Adrenal gland (tissue), 12 donors: Measurements from ENCODE around the gene UNC5A. TPM values are rescaled to one million over a fixed set of nuclear protein-coding genes. Genes with fewer than 3 reads are reported as not detected.

Experiments used
- DNase-seq, 7 donors: peaks; one replicate each; pipeline ENCODE4 v3.0.0-alpha.2; 2019 to 2020
- H3K27ac ChIP-seq, 5 donors: fragments of 200-600 bp; sonication (generic) in 4 of 5; 1 replicate in 3 of 5; 2 replicates in 2 of 5; pipeline versions ENCODE4 v1.5.1 to v1.8.0; 2016 to 2020; ENCODE audit warnings: mild to moderate bottlenecking in 1 of 5
- H3K27me3 ChIP-seq: fragments of 200-600 bp; 2 replicates; pipeline ENCODE4 v1.8.0; 2021
- H3K36me3 ChIP-seq, 2 donors: fragments of 200-600 bp; replicated peaks in 1 of 2; 1 replicate in 1 of 2; 2 replicates in 1 of 2; pipeline versions ENCODE4 v1.5.1 to v1.8.0; 2018 to 2022
- H3K4me1 ChIP-seq, 2 donors: fragments of 200-600 bp; replicated peaks in 1 of 2; 1 replicate in 1 of 2; 2 replicates in 1 of 2; pipeline versions ENCODE4 v1.5.1 to v1.8.0; 2018 to 2021
- H3K4me3 ChIP-seq, 4 donors: fragments of 200-600 bp; sonication (generic) in 3 of 4; one replicate each; pipeline ENCODE4 v1.5.1; 2016 to 2018
- H3K9me3 ChIP-seq, 3 donors: fragments of 200-600 bp; sonication (generic) in 1 of 3; replicated peaks in 1 of 3; 1 replicate in 2 of 3; 2 replicates in 1 of 3; pipeline versions ENCODE4 v1.5.1 to v1.8.0; 2016 to 2021
- POLR2A ChIP-seq, 2 donors: fragments of 450-650 bp; IDR thresholded peaks; one replicate each; pipeline ENCODE4 v1.6.1; 2017; ENCODE audit warnings: antibody characterized with exemption in 2 of 2, mild to moderate bottlenecking in 2 of 2, moderate library complexity in 1 of 2
- WGBS, 4 donors: extraction: QIAGEN DNeasy Blood & Tissue Kit in 2 of 4; methylation state at CpG; one replicate each; pipeline versions ENCODE4 v1.1.5 to v1.1.7; 2013 to 2017; 5-methylcytosine and 5-hydroxymethylcytosine counted together
- intact Hi-C, 2 donors: fragments of 100-400 bp; cut with DNase I; formaldehyde crosslinking; loops; one replicate each; pipeline versions ENCODE4 v1.14.1 to v1.15.0; 2022 to 2023
- polyA plus RNA-seq, 3 donors: library from polyadenylated mRNA; stranded (reverse); fragments of 200-250 nt in 2 of 3; fragments of 350-450 nt in 1 of 3; fragmentation: Illumina TruSeq in 1 of 3; extraction: RNeasy Lipid Tissue Mini Kit (QIAGEN cat#74804) in 1 of 3; gene quantifications; one replicate each; pipeline ENCODE4 v1.2.3, GENCODE V29; 2013 to 2014
- total RNA-seq, 9 donors: library from RNA; depleted of rRNA in 4 of 9; stranded (reverse); fragments of >200 nt in 4 of 9; fragments of 120-200 nt in 1 of 9; fragmentation: NEBNext Ultra II Directional in 1 of 9; extraction: Animal tissue kit (Norgen Biotek cat#: 25700) in 1 of 9; gene quantifications; one replicate each; pipeline versions ENCODE4 v1.1.0 to v1.2.4, GENCODE V29; 2013 to 2023
- TF ChIP-seq, protein P1 (sequence below), 6 experiments: fragments of 450-650 bp in 4 of 6; fragments of 200-600 bp in 2 of 6; sonication (generic) in 1 of 6; IDR thresholded peaks; 1 replicate in 5 of 6; 2 replicates in 1 of 6; pipeline versions ENCODE4 v1.5.1 to v1.8.0; 2016 to 2021; ENCODE audit warnings: antibody characterized with exemption in 6 of 6, mild to moderate bottlenecking in 2 of 6, moderate library complexity in 1 of 6
- donor health status: healthy with polysubstance abuse.
- donor health status: Bipolar disorder and iron deficiency.
- donor health status: DM: yes; HTN: yes; CAD: no.
- donor health status: DM: no; HTN: no; CAD: no.
- donor health status: DM: no; HTN: no; CAD: no.
- donor health status: DM: yes; HTN: yes; CAD: no.

The UNC5A gene
- total and polyA plus RNA-seq, 12 donors: 0.06 to 19.7 (median 3.5) TPM; not detected in 2

- DNase-seq: no peak
- WGBS, 4 donors: 58 to 76% (median 71%) methylated on average over 3 to 7 of the region's 7 CpGs
- Histone ChIP-seq H3K27me3 (peaks cover 12% of the 10 kb centered on the region), H3K9me3 (no peaks in the 10 kb centered on the region), H3K4me1 (no peaks in the 10 kb centered on the region), H3K36me3 (no peaks in the 10 kb centered on the region), H3K4me3 (no peak overlapping the region), H3K27ac (no peak overlapping the region)
- intact Hi-C loops: no loop called here
- TF ChIP-seq, protein P1, sequence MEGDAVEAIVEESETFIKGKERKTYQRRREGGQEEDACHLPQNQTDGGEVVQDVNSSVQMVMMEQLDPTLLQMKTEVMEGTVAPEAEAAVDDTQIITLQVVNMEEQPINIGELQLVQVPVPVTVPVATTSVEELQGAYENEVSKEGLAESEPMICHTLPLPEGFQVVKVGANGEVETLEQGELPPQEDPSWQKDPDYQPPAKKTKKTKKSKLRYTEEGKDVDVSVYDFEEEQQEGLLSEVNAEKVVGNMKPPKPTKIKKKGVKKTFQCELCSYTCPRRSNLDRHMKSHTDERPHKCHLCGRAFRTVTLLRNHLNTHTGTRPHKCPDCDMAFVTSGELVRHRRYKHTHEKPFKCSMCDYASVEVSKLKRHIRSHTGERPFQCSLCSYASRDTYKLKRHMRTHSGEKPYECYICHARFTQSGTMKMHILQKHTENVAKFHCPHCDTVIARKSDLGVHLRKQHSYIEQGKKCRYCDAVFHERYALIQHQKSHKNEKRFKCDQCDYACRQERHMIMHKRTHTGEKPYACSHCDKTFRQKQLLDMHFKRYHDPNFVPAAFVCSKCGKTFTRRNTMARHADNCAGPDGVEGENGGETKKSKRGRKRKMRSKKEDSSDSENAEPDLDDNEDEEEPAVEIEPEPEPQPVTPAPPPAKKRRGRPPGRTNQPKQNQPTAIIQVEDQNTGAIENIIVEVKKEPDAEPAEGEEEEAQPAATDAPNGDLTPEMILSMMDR (IDR thresholded peaks at IDR 0.05): no peak
- TF ChIP-seq POLR2A (IDR thresholded peaks at IDR 0.05): no peak
These were observed 39.4 kb downstream of the UNC5A start for GRCh38 chr5:176849611-176850227.

DNA sequence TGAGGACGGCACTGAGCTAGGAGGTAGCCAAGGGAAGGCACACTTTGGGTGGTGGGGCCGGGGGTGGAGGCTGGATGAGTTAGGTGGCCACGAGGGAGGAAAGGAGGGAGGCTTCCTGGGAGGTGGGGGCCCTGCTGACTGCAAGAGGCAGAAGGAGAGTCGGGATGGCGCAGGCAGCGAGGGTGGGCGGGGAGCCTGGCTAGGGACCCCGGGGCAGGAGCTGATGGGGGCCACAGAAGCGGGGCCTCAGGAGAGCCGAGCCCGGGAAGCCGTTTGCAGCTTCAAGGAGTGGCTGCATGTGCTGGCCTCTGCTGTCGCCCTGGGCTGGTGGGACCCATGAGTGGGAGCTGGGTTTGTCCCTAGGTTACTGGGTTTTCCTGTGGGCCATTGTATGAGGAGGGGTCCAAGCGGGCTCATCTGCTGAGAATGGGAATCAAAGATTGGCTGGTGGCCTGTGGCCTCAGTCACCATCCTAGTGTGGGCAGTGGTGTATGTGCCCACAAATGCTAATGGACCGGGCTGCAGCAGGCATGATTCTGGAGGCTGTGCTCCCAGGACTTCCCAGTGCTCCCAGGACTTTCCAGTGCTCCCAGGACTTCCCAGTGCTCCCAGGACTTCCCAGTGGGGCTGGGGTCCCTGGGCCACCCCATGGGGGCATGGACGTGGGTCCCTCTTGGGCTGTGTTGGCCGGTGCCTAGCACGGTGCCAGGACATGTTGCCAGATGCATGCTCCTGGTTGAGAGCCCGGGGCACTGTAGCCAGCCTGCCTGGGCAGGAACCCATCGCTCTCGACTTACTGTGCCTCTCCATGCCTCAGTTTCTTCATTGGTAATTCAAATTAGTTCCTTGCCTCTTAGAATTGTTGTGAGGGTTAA is 40.2 kb downstream of the UNC5A start:
- TF ChIP-seq, protein P1 (IDR thresholded peaks at IDR 0.05): no peak
- TF ChIP-seq POLR2A (IDR thresholded peaks at IDR 0.05): no peak
- peaks cover 12% of the 10 kb centered on the region for H3K27me3 ChIP-seq
- H3K27ac ChIP-seq: no peak overlapping the region
- intact Hi-C loops: no loop called here
- no peak overlapping the region for H3K4me3 ChIP-seq
- no peak for DNase-seq
- WGBS, 4 donors: 79 to 87% (median 83%) methylated on average over 16 to 21 of the region's 21 CpGs
- H3K36me3 ChIP-seq: no peaks in the 10 kb centered on the region
- H3K9me3 ChIP-seq: no peaks in the 10 kb centered on the region
- no peaks in the 10 kb centered on the region for H3K4me1 ChIP-seq

GRCh38 chr5:176851380-176851779 is 41.0 kb downstream of the UNC5A start:
- Histone ChIP-seq H3K4me3 (no peak overlapping the region), H3K27me3 (peaks cover 12% of the 10 kb centered on the region), H3K4me1 (no peaks in the 10 kb centered on the region), H3K36me3 (no peaks in the 10 kb centered on the region), H3K9me3 (no peaks in the 10 kb centered on the region), H3K27ac (no peak overlapping the region)
- intact Hi-C loops: no loop called here
- TF ChIP-seq POLR2A (IDR thresholded peaks at IDR 0.05): no peak
- TF ChIP-seq, protein P1 (IDR thresholded peaks at IDR 0.05): no peak
- no peak for DNase-seq
- WGBS, 4 donors: 74 to 93% (median 79%) methylated on average over 3 to 12 of the region's 12 CpGs

DNA sequence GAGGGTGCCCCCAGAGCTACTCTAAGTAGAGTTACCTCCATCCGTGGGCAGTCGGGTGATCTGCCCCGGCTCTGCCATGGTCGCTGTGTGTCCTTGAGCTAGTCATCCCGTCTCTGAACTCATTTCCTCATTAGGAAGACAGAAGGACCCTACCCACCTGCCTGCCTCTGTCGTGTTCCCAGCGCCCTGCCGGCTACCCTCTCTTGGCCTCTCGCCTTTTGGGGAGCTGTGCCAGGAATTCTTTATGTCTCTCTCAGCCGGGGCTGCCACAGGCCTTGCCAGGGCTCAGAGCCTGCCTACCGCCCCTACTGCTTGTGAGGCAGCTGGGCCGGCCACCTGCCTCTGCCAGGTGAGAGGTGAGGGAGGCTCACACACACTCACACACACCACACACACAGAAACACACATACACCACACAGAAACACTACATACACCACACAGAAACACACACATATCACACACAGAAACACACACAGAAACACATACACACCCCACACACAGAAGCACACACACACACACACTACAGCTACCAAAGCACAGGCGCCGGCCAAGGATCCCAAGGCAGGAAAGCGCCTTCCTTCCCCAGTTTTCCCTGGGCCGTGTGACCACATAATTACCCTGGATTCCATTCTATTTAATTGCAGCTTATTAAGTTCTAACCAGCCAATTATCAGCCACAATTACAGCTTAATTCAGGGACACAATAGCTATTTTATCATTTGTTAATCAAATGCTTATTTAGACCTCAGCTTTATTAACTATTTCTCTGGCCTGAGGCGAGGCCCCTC is 41.7 kb downstream of the UNC5A start:
- Histone ChIP-seq H3K4me3 (no peak overlapping the region), H3K27me3 (peaks cover 8% of the 10 kb centered on the region), H3K4me1 (no peaks in the 10 kb centered on the region), H3K9me3 (no peaks in the 10 kb centered on the region), H3K36me3 (no peaks in the 10 kb centered on the region), H3K27ac (no peak overlapping the region)
- intact Hi-C loops: no loop called here
- no peak for DNase-seq
- TF ChIP-seq, protein P1 (IDR thresholded peaks at IDR 0.05): no peak
- TF ChIP-seq POLR2A (IDR thresholded peaks at IDR 0.05): no peak
- 63 to 70% (median 68%) methylated on average over 11 to 17 of the region's 17 CpGs for WGBS, 4 donors
